Spleen (tissue), 7 donors: ENCODE measurements around the gene WASHC3.

ENCODE experiments used
- CTCF ChIP-seq, 11 experiments: fragments of 200-600 bp in 7 of 11; fragments of 450-650 bp in 4 of 11; sonication (generic) in 4 of 11; IDR thresholded peaks in 8 of 11; conservative IDR thresholded peaks in 3 of 11; 1 replicate in 7 of 11; 2 replicates in 4 of 11; pipeline versions ENCODE4 v1.4.0 to v1.8.0; 2016 to 2021; ENCODE audit warnings: antibody characterized with exemption in 11 of 11, inconsistent platforms in 4 of 11, mild to moderate bottlenecking in 1 of 11
- POLR2A ChIP-seq, 3 donors: fragments of 450-650 bp; IDR thresholded peaks; one replicate each; pipeline ENCODE4 v1.5.1; 2017; ENCODE audit warnings: antibody characterized with exemption in 3 of 3, mild to moderate bottlenecking in 1 of 3
- donor health status: DM: no; HTN: no; CAD: no; lungs with moderate emphysema.
- donor health status: DM: no; HTN: no; CAD: no.
- donor health status: DM: no; HTN: no; CAD: no.

DNA sequence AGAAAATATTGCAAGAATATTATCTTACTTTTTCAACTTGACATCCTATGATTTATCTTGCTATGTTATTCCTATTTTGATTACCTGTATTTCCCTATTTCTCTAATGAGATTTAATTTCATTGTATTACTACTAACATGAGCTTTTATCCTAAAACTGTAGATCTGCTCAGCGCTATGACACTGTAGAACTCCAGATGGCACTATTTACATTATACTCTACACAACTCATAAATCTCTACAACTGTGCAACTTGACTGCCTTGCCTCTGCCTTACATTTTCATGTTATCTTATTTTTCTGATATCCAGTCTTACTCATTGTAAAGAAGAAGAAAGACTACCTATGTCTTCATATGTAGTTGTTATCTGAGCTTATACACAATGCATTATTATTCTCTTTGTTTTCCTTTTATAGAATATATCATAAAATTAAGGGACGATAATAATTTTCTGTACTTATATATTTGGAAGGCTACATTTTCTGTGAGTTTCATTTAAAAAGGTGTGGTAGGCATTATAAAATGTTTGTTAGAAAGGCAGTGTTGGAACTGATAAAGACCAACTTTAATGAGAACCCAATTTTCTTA, 34.0 kb upstream of the WASHC3 start:
- TF ChIP-seq CTCF (IDR thresholded peaks at IDR 0.05 in 8 of 11, conservative IDR thresholded peaks at IDR 0.05 in 3 of 11) (peak in 5 of 11 experiments; percentile 29 to 52 (median 36)), POLR2A (IDR thresholded peaks at IDR 0.05) (no peak)
